Kidney (tissue), 14 donors: ENCODE measurements around the gene ERO1A. TPM values are rescaled to one million over a fixed set of nuclear protein-coding genes. Genes with fewer than 3 reads are reported as not detected.

Experiments used
- DNase-seq, 5 donors: peaks; one replicate each; pipeline ENCODE4 v3.0.0-alpha.2; 2013 to 2020
- FAIRE-seq: peaks from 2 replicates; lab custom pipeline; 2012; peaks lifted over from hg19 to GRCh38; lab: Jason Lieb, UNC
- H3K27ac ChIP-seq, 2 donors: one replicate each; pipeline ENCODE4 v1.7.0; 2013; ENCODE audit warnings: low read depth in 2 of 2, low read length in 2 of 2, inconsistent platforms in 1 of 2
- H3K27me3 ChIP-seq: one replicate; pipeline ENCODE4 v1.7.1; 2013; ENCODE audit warnings: low read length, inconsistent platforms; ENCODE audit not compliant: control insufficient read depth, insufficient read depth
- H3K36me3 ChIP-seq, 3 donors: one replicate each; pipeline versions ENCODE4 v1.7.0 to v1.7.1; 2013; ENCODE audit warnings: low read length in 3 of 3, control low read depth in 1 of 3, inconsistent platforms in 1 of 3; ENCODE audit not compliant: insufficient read depth in 3 of 3, control insufficient read depth in 2 of 3
- H3K4me1 ChIP-seq, 3 donors: one replicate each; pipeline versions ENCODE4 v1.7.0 to v1.7.1; 2013; ENCODE audit warnings: low read length in 3 of 3, inconsistent platforms in 1 of 3, low read depth in 1 of 3; ENCODE audit not compliant: control insufficient read depth in 2 of 3, insufficient read depth in 2 of 3
- H3K4me3 ChIP-seq, 3 donors: one replicate each; pipeline versions ENCODE4 v1.7.0 to v1.8.1; 2013; ENCODE audit warnings: low read length in 3 of 3, control low read depth in 1 of 3, inconsistent platforms in 1 of 3
- H3K9ac ChIP-seq, 3 donors: one replicate each; pipeline versions ENCODE4 v1.7.0 to v1.7.1; 2013; ENCODE audit warnings: low read length in 3 of 3, control low read depth in 1 of 3, inconsistent platforms in 1 of 3
- H3K9me3 ChIP-seq, 3 donors: one replicate each; pipeline versions ENCODE4 v1.7.0 to v1.7.1; 2013; ENCODE audit warnings: low read length in 3 of 3, control low read depth in 1 of 3, inconsistent platforms in 1 of 3; ENCODE audit not compliant: control insufficient read depth in 2 of 3, insufficient read depth in 1 of 3
- CTCF ChIP-seq: IDR thresholded peaks from 3 replicates; pipeline ENCODE4 v1.5.1; 2012; ENCODE audit warnings: mild to moderate bottlenecking, moderate library complexity, borderline replicate concordance; ENCODE audit not compliant: insufficient read depth; ENCODE audit errors: extremely low read depth
- intact Hi-C: fragments of 100-400 bp; cut with DNase I; formaldehyde crosslinking; loops from one replicate; pipeline ENCODE4 v1.11.1; 2022
- polyA plus RNA-seq: library from polyadenylated mRNA; stranded (reverse); fragments of 350-450 nt; fragmentation: Illumina TruSeq; extraction: RNeasy Lipid Tissue Mini Kit (QIAGEN cat#74804); gene quantifications from one replicate; pipeline ENCODE4 v1.2.3, GENCODE V29; 2014; ENCODE audit warnings: low read depth, low replicate concordance; ENCODE audit not compliant: insufficient read depth
- total RNA-seq: library from RNA; stranded (reverse); fragmentation: NEBNext Ultra II Directional; extraction: Animal tissue kit (Norgen Biotek cat#: 25700); gene quantifications from one replicate; pipeline ENCODE4 v1.2.1, GENCODE V29; 2021
- donor health status: control.
- donor health status: control.
- donor health status: control.
- donor health status: control.
- donor health status: control.
- donor health status: DM: yes; HTN: yes; CAD: no.
- donor health status: Normal renal cell carcinoma (clear cell type).

Gene ERO1A
- total and polyA plus RNA-seq, 2 donors from 2014 or later, result 8.6 to 40.5 TPM

- H3K4me3 ChIP-seq, result no peak overlapping the region
- DNase-seq, result no peak
- H3K27ac ChIP-seq, result no peak overlapping the region
- FAIRE-seq, result no peak
- intact Hi-C loops, result no loop called here
- no peaks in the 10 kb centered on the region for H3K27me3 ChIP-seq
- H3K36me3 ChIP-seq, result no peaks in the 10 kb centered on the region
- TF ChIP-seq CTCF, result no peak
- no peaks in the 10 kb centered on the region for H3K4me1 ChIP-seq
- H3K9ac ChIP-seq, result no peak overlapping the region
- no peaks in the 10 kb centered on the region for H3K9me3 ChIP-seq
Measured at GRCh38 chr14:52602131-52602530, 93.2 kb downstream of the ERO1A start.

GRCh38 chr14:52599974-52600373, 95.4 kb downstream of the ERO1A start:
- no peaks in the 10 kb centered on the region for H3K4me1 ChIP-seq
- no peak overlapping the region for H3K4me3 ChIP-seq
- intact Hi-C loops, result no loop called here
- no peaks in the 10 kb centered on the region for H3K27me3 ChIP-seq
- no peak overlapping the region for H3K9ac ChIP-seq
- DNase-seq, result no peak
- H3K36me3 ChIP-seq, result no peaks in the 10 kb centered on the region
- no peak for FAIRE-seq
- H3K27ac ChIP-seq, result no peak overlapping the region
- no peaks in the 10 kb centered on the region for H3K9me3 ChIP-seq
- TF ChIP-seq CTCF, result no peak

GRCh38 chr14:52598568-52598967, 96.8 kb downstream of the ERO1A start:
- TF ChIP-seq CTCF, result no peak
- Histone ChIP-seq H3K4me1 (no peaks in the 10 kb centered on the region), H3K36me3 (no peaks in the 10 kb centered on the region), H3K27ac (no peak overlapping the region), H3K9ac (no peak overlapping the region), H3K9me3 (no peaks in the 10 kb centered on the region), H3K27me3 (no peaks in the 10 kb centered on the region), H3K4me3 (no peak overlapping the region)
- FAIRE-seq (no peak), DNase-seq (no peak)
- intact Hi-C loops, result no loop called here

DNA sequence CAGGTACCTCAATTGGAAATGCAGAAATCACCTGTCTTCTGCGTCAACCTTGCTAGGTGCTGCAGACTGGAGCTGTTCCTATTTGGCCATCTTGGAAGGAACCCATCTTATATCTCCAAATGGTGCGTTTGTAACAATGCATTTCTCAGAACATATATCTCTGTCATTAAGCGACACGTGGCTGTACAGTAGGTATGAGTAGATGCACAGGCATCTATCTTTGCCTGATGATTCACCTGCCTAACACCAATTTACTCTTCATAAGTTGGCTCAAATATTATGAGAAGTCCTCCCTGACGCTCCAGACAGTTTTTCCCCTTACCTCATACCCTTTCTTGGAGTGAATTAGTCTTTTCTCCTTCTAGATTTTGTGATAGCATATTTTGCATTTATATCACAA, 98.5 kb downstream of the ERO1A start:
- FAIRE-seq (no peak), DNase-seq (no peak)
- H3K4me1 ChIP-seq, result no peaks in the 10 kb centered on the region
- no peak for TF ChIP-seq CTCF
- no peaks in the 10 kb centered on the region for H3K27me3 ChIP-seq
- H3K9me3 ChIP-seq, result no peaks in the 10 kb centered on the region
- H3K4me3 ChIP-seq, result no peak overlapping the region
- H3K36me3 ChIP-seq, result no peaks in the 10 kb centered on the region
- intact Hi-C loops, result no loop called here
- H3K9ac ChIP-seq, result no peak overlapping the region
- H3K27ac ChIP-seq, result no peak overlapping the region
